SU-DHL-6 (cell line): ENCODE data around the gene B9D2.

Experiments used
- H2AFZ ChIP-seq: fragments of 200-600 bp; sonication (generic); 2 replicates; pipeline ENCODE4 v1.6.1; 2014; ENCODE audit warnings: low read depth, mild to moderate bottlenecking, moderate library complexity, mixed read lengths, antibody characterized with exemption, low read length; ENCODE audit not compliant: severe bottlenecking
- H3F3A ChIP-seq: fragments of 200-600 bp; shearing (Covaris generic); 2 replicates; pipeline ENCODE4 v1.6.0; 2016; ENCODE audit warnings: antibody characterized with exemption, mild to moderate bottlenecking; ENCODE audit not compliant: insufficient read depth
- H3K27ac ChIP-seq: fragments of 200-600 bp; sonication (generic); 2 replicates; pipeline ENCODE4 v1.5.1; 2016; ENCODE audit warnings: low read depth, mild to moderate bottlenecking, low read length, moderate library complexity, mixed read lengths
- H3K27me3 ChIP-seq: fragments of 200-600 bp; sonication (generic), shearing (Covaris generic); 2 replicates; pipeline ENCODE4 v1.6.0; 2014; ENCODE audit warnings: mild to moderate bottlenecking, low read length
- H3K36me3 ChIP-seq: fragments of 200-600 bp; sonication (generic); 2 replicates; pipeline ENCODE4 v1.6.1; 2014; ENCODE audit warnings: mild to moderate bottlenecking, low read length, mixed read lengths
- H3K4me2 ChIP-seq: fragments of 300-600, 200-600 bp; shearing (Covaris generic), sonication (generic); 2 replicates; pipeline ENCODE4 v1.6.0; 2014; ENCODE audit warnings: low read length, low read depth, mild to moderate bottlenecking; ENCODE audit not compliant: poor library complexity, severe bottlenecking
- H3K4me3 ChIP-seq: fragments of 200-600 bp; sonication (generic); 2 replicates; pipeline ENCODE4 v1.5.1; 2014; ENCODE audit warnings: antibody characterized with exemption, low read length, mild to moderate bottlenecking, mixed read lengths; ENCODE audit not compliant: insufficient read depth, poor library complexity, severe bottlenecking
- H3K79me2 ChIP-seq: fragments of 200-600 bp; sonication (generic); 2 replicates; pipeline ENCODE4 v1.6.1; 2014; ENCODE audit warnings: mild to moderate bottlenecking, low read length, moderate library complexity; ENCODE audit not compliant: insufficient read depth
- H3K9ac ChIP-seq: fragments of 200-600 bp; sonication (generic); 2 replicates; pipeline ENCODE4 v1.7.0; 2014; ENCODE audit warnings: mild to moderate bottlenecking, low read length
- H3K9me2 ChIP-seq: fragments of 200-600 bp; sonication (generic); replicated peaks from 2 replicates; pipeline ENCODE4 v1.6.1; 2014; ENCODE audit warnings: low read length; ENCODE audit not compliant: insufficient read depth
- H3K9me3 ChIP-seq: fragments of 200-600 bp; sonication (generic); 2 replicates; pipeline ENCODE4 v1.6.1; 2014; ENCODE audit warnings: low read length, mixed read lengths; ENCODE audit not compliant: insufficient read depth
- H4K20me1 ChIP-seq: fragments of 200-600 bp; sonication (generic); 2 replicates; pipeline ENCODE4 v1.6.1; 2014; ENCODE audit warnings: low read depth, mild to moderate bottlenecking, antibody characterized with exemption, low read length, moderate library complexity, mixed read lengths
- EZH2phosphoT487 ChIP-seq: fragments of 200-600 bp; sonication (generic), shearing (Covaris generic); conservative IDR thresholded peaks from 2 replicates; pipeline ENCODE4 v1.6.1; 2018; ENCODE audit warnings: mild to moderate bottlenecking, antibody characterized with exemption, low read length, moderate library complexity, mixed read lengths
- TF ChIP-seq, protein P1 (sequence below): fragments of 200-600 bp; sonication (generic); IDR thresholded peaks from one replicate; pipeline ENCODE4 v1.5.1; 2017; ENCODE audit warnings: antibody characterized with exemption, mild to moderate bottlenecking, low read length, moderate library complexity; ENCODE audit not compliant: insufficient read depth, poor library complexity, severe bottlenecking

The B9D2 gene

DNA sequence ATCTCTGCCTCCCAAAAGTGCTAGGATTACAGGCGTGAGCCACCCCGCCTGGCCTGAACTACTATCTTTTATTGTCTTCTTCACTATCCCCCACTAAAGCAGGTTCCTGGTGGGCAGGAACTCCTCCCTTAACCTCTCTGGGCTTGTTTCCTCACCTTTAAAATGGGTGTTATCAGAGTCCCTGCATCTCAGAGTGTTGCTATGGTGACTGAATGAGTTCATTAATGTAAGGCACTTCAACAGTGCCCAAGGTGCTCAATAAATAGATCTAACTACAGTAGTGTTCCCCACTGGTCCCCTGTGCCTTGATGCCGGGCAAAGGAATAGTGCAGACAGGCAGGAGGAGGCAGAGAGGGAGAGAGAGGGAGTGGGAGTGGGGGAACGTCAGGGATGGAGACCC lies 33.5 kb downstream of the B9D2 start:
- TF ChIP-seq EZH2phosphoT487 = no peak
- TF ChIP-seq, protein P1, sequence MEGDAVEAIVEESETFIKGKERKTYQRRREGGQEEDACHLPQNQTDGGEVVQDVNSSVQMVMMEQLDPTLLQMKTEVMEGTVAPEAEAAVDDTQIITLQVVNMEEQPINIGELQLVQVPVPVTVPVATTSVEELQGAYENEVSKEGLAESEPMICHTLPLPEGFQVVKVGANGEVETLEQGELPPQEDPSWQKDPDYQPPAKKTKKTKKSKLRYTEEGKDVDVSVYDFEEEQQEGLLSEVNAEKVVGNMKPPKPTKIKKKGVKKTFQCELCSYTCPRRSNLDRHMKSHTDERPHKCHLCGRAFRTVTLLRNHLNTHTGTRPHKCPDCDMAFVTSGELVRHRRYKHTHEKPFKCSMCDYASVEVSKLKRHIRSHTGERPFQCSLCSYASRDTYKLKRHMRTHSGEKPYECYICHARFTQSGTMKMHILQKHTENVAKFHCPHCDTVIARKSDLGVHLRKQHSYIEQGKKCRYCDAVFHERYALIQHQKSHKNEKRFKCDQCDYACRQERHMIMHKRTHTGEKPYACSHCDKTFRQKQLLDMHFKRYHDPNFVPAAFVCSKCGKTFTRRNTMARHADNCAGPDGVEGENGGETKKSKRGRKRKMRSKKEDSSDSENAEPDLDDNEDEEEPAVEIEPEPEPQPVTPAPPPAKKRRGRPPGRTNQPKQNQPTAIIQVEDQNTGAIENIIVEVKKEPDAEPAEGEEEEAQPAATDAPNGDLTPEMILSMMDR = no peak
- Histone ChIP-seq H3K36me3 (peaks cover 4% of the 10 kb centered on the region; the same call in 1 of the 2 replicates), H3K27ac (no peak overlapping the region), H3K9me2 (no peaks in the 10 kb centered on the region), H3K79me2 (no peaks in the 10 kb centered on the region), H3K9me3 (no peaks in the 10 kb centered on the region), H3K4me3 (no peak overlapping the region), H3K9ac (no peak overlapping the region), H3K27me3 (no peaks in the 10 kb centered on the region), H2AFZ (no peak overlapping the region), H3F3A (peaks cover 22% of the 10 kb centered on the region), H4K20me1 (no peaks in the 10 kb centered on the region), H3K4me2 (no peak overlapping the region)

DNA sequence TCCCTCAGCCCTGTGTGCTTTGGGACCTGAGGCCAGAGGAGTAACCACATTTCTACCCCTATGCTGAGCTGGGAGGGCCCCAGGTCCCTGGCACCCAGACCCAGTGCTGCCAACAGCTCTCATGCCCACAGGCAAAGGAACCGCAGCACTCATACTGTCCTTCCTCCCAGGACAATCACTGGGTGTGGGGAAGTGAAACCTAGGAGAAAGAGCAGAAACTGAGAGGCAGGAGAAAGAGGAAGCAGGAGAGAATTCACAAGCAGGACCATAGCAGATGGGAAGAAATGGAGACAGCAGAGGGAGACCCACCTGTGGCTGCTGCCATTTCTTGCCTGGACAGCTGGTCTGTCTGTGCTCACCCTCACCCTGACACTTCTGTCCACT lies 35.1 kb downstream of the B9D2 start:
- Histone ChIP-seq H3K4me3 (no peak overlapping the region), H2AFZ (no peak overlapping the region), H4K20me1 (no peaks in the 10 kb centered on the region), H3K27me3 (no peaks in the 10 kb centered on the region), H3K9ac (peak overlapping the region; percentile 65; the same call in 1 of the 2 replicates), H3K4me2 (peak overlapping the region; percentile 79), H3K27ac (peak overlapping the region; percentile 91), H3K9me2 (no peaks in the 10 kb centered on the region), H3K36me3 (peaks cover 4% of the 10 kb centered on the region; the same call in 1 of the 2 replicates), H3K79me2 (no peaks in the 10 kb centered on the region), H3K9me3 (no peaks in the 10 kb centered on the region), H3F3A (peaks cover 31% of the 10 kb centered on the region)
- TF ChIP-seq, protein P1 = no peak
- no peak for TF ChIP-seq EZH2phosphoT487

DNA sequence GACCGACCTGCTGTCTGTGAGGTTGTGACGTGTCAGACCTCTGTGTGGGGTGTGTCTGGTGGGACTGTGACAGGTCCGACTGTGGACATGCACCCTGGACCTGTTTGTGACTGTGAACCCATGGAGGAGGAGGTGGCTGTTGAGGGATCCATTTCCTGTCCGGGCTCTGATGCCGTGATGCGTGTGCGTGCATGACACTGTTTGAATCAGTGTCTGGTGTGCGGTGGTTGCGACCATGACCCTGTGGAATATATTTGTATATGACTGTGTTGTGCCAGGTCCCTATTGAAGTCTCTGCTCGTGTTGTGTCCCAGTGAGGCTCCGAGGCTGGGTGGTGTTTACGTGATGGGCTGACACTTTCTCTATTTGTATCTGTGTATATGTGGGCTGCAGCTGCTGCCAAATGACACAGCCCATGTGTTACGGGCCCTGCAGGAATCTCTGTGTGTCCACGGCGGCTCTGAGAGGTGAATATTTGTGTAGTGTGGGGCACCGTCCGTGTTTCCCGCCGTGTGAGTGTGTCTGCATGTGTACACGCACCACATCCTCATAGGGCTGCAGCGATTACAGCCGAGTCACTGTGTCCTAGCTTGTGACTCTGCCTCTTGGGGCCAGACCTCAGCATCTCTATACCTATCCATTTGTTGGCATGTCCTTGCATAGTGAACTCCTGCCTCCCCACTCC lies 35.6 kb downstream of the B9D2 start:
- Histone ChIP-seq H3K9me3 (no peaks in the 10 kb centered on the region), H3K4me3 (peak overlapping the region; percentile 43), H3K9ac (peak overlapping the region; percentile 65), H2AFZ (no peak overlapping the region), H4K20me1 (no peaks in the 10 kb centered on the region), H3K9me2 (no peaks in the 10 kb centered on the region), H3K36me3 (no peaks in the 10 kb centered on the region), H3F3A (peaks cover 31% of the 10 kb centered on the region), H3K27ac (peak overlapping the region; percentile 91), H3K27me3 (no peaks in the 10 kb centered on the region), H3K4me2 (peak overlapping the region; percentile 79), H3K79me2 (no peaks in the 10 kb centered on the region)
- TF ChIP-seq, protein P1 = no peak
- no peak for TF ChIP-seq EZH2phosphoT487
